Activated CD4-positive, alpha-beta T cell treated with anti-CD3 and anti-CD28 coated beads for 48 hours (primary cell): Measurements from ENCODE around the gene TMEM178B.
"Not testable (repeated sequence)": the region's sequence is repeated elsewhere in the genome, so short reads cannot be mapped to it uniquely, and the experiment has no call there.

Experiments used
- DNase-seq: peaks from one replicate; pipeline ENCODE4 v3.0.0-alpha.2; 2020

The TMEM178B gene

DNA sequence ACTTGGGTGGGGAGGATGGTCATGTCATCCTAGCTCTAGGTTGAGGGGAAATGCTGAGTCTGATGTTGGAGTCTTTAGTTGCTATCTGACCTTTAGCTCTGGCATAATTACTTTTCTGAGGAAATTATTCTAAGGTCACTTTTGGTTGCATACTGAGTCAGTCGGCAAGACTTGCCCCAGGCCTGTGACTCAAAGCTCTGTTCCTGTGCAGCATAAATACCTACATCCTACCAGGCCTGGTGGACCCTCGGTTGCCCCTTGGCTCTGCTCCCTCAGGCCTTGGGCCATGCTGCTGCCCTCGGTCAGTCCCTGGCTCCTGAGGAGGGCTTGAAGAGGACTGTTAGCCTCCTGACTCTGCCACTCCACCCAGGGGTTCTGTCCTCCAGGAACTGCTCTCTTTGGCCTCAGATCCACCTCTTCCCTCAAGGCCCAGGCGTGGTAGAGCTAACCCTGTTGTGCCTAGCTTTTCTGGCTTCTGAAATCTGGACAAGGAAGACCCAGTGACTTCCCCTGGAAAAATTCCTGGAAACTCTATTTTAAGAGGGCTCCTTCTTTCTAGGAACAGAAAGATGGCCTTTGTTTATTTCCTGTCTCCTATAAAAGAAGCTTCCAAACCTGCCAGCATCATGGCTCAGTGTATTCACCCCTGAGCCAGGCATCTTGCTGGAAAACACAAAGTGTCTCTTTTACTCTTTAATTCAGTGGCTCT, 71.2 kb downstream of the TMEM178B start:
- DNase-seq, result no peak

DNA sequence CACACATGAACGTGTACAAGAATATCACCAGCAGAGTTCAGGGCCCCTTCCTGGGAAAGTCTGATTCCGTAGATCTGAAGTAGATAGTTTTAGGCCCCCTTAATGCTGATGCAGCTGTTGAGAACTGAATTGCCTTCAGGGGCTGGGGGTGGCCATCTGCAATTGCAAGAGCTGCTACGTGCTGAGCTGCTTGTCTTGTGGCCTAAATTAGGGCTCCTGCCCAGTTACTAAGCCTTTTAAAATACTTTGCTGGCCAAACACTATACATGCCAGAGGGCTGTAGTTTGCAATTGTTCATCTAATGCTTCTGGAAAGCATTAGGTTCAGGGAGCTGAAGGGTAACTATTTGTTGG, 71.7 kb downstream of the TMEM178B start:
- no peak for DNase-seq

- no peak for DNase-seq
Measured at GRCh38 chr7:141147482-141147881, 73.6 kb downstream of the TMEM178B start.

- no peak for DNase-seq
Measured at GRCh38 chr7:141150465-141150864, 76.6 kb downstream of the TMEM178B start.

DNA sequence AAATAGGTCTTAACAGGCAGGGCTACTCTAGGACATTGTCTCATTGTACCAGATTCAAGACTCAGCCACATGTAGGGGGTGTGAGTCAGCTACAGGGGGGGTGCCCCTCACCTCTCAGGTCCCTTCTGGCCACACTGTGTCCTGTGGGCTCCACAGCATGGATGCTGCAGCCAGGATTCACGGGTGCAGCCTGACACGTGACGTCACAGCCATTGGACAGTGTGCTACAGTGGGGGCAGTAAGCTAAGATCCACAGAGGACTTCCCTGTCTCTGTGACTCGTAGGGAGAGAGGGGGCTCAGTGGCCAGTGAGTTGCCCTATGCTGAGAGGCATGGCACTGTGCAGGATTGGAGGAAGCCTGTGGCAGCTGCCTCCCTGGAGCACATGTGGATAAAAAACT, 77.9 kb downstream of the TMEM178B start:
- DNase-seq, result no peak

DNA sequence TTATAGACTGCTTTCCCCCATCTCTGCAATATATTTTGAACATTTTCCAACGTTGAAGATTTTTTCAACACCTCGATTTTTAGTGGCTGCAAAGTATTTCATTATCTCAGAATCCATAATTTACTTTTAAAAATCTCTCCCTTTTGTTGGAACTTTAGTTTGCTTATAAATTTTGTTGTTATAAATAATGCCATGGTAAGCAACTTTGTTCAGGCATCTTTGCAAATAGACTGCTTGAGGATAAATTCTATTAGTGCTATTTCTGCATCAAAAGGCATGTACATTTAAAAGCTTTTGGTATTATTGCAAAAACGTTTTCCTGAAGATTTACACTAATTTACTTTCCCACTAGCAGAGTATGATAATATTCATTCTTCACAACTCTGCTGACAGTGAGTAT, 79.4 kb downstream of the TMEM178B start:
- no peak for DNase-seq

DNA sequence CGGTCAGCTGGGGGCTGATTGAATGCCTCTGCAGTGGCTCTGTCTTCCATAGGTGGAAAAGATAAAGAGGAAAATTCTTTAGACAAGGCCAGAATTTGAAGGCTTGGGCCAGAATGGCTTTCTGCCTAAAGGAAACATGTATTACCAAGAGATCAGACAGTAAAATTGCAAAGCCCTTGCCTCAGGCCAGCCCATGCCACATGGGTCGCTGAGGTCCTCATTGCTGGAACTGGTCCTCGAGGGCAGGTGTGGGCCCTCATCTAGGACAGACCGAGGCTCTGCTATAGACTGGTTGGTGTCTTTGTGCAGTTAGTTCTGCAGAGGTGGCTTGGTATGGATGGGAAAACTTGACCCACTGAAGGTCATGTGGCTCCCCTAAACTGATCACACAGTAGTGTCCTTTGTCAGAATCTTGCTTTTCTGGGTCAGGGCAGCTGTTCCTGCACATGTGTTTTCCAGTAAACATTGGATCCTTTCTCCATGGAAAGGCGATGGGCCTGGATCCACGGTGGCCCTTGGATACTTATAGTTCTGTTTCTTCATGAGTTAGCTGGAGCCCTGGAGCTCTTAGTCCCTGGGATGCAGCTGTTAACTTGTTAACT, 80.4 kb downstream of the TMEM178B start:
- no peak for DNase-seq

DNA sequence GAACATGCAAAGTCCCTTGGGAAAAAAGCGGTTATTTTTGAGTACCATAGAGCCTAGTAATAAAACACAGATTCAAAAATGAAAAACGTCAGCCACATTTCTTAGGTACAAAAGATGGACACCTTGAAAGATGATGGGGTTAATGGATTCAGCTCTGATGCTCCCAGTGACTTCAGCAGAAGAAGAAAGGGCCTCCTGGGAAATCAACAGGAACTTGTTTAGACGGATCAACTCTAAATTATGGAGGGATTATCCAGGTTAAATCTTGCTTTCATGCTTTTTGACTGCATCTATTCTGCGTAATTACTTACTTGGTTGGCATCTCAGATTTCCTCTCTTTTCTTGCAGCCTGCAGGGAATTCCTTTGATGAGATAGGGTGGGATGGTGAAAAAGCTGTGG, 82.5 kb downstream of the TMEM178B start:
- DNase-seq, result no peak

DNA sequence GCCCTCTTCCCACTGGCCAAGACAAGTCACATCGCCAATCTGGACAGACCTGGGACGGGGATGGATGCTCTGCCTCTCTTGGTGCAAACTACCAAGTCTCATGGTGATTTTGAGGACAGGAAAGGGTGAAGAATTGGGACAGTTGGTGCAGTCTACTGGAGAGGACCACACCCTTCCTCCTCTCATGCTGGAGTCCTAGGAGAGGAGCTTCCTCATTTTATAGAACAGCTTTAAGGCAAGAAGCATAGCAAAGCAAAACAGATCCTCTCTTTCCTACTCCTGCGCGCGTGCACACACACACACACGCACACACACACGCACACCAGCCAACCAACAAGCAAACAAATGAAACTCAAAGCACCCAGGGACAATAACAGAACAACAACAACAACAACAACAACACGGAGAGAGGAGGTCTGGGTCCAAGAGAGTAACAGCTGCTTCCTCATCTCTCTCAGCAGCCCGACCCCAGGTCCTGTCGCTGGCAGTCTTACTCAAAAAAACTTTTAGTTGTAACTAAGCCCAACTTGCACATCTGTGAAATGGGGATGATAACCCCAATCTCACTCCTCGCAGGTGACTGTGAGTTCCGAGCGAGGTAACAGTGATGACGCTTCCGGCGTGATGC, 83.4 kb downstream of the TMEM178B start:
- no peak for DNase-seq

DNA sequence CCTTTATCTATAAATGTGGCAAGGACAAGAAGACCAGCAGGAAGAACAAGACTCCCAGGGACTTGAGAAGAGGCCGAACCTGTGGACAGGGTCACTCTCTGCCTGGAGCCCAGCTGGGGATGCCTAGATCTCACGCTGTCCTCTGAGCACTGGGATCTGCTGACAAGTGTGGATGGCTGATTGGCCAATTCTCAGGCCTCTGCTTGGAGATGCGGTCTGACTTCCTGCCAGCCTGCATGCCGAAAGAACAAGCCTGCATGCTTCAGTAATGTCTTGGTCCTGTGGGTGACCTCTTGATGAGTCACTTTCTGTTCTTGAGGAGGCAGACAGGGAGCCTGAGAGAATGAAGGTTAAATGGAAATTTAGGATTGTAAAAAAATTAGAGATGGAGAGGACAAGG, 84.7 kb downstream of the TMEM178B start:
- no peak for DNase-seq

DNA sequence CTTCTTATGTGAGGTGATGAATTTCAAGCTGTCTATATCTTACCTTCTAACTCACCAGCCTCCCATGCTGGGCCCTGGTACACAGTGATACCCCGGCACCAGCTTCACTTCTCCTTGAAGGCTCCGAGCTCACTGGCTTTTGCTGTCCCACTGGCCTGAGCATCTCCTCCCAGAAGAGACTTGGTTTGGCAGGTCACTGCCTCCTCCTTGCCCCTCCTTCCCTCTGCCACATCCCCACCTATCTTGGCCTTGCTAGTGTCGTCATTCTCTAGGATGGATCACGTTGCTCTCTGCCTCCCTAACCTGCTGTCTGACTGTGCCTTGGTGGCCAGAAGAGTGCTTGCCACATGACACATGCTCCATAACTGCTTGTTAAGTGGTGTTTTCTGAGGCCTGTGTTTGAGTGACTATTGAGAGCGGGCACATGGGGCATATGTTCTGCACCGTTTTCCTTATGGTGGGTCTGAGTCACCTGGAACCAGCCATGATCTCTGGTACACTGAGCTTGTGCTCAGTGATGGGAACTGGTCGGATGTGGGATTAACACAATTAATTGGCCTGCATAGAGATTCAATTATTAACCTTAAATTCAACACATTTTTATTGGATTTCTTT, 86.5 kb downstream of the TMEM178B start:
- DNase-seq, result no peak

DNA sequence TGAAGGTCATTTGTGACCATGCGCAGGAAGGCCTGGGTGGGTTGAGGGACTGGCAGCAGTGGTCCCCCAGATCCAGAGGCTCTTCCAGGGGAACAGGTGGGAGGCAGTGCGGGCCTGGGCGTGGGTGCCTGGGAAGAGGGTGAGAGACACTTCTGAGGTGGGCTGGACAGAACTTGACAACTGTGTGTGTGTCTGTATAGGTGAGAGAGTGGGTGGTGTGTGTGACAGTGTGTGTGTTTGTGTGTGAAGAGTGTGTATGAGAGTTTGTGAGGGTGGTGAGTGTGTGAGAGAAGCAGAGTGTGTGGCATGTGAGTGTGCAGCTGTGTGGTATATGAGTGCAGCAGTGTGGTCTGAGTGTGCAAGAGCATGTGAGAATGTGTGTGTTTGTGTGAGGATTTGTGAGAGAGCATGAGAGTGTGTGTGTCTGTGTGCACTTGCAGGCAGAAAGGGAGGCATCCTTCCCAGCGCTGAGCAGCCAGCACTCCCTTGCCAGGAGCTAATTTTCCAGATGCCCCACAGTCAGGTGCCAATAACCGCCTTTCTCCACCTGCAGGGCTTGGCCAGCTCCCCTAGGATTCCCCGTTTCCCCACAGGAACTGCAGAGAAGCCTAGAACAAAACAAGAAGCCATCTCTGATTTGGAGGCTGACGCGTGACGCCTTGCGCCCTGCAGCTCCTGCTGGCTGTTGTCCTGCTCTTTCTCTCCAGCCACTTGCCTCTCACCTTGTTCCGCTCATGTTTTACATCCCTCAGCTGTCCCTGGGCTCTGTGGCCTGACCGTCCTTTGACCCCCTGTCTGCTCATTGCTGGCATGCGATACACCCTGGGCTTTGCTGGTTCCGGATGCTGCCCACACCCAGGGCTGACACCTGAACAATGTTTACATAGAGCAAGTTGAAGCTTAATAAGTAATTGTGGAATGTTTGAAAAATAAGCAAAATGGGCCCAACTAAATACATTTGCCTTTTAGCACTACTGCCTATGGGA, 88.0 kb downstream of the TMEM178B start:
- DNase-seq, result no peak

DNA sequence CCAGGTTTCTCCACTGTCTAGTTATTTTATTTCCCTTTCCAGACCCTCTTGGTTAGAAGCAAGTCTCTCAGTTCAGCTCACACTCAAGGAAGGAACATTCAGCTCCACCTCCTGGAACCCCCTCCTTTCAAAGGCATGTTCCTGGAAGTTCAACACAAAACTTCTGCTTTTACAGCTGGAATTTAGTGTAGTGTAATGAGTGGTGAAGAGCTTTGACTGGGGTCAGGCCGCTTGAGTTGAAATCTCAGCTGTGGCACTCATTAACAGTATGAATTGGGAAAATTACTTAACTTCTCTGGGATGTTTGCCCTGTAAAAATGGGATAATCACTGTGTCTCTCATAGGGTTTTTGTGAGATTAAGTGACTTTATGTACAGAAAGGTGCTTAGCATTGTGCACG, 91.7 kb downstream of the TMEM178B start:
- DNase-seq, result no peak

DNA sequence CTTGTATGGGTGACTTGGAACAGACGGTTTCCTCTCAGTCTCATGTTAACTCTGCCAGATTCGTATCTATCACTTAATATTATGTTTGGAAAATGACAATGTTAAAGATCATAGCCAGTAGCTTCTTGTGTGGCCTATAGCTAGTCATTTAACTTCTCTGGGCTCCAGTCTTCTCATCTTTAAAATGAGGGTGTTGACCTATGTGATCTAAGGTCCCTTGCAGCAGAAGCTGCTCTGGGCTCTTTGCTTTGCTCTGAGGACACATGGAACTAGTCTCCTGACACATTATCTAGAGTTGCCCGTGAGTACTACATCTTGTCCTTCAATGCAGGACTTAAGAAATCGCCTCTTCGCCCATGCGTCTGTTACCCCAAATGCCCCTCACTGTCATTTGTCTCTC, 93.1 kb downstream of the TMEM178B start:
- no peak for DNase-seq

- no peak for DNase-seq
Measured at GRCh38 chr7:141167381-141167964, 93.6 kb downstream of the TMEM178B start.

DNA sequence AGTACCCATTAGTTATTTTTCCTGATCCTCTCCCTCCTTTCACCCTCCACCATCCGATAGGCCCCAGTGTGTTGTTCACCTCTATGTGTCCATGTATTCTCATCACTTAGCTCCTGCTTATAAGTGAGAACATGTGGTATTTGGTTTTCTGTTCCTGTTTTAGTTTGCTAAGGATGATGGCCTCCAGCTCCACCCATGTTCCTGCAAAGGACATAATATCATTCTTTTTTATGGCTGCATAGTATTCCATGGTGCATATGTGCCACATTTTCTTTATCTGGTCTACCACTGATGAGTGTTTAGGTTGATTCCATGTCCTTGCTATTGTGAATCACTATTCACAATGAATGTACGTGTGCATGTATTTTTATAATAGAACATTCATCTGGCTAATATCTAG, 95.3 kb downstream of the TMEM178B start:
- not testable (repeated sequence) for DNase-seq

DNA sequence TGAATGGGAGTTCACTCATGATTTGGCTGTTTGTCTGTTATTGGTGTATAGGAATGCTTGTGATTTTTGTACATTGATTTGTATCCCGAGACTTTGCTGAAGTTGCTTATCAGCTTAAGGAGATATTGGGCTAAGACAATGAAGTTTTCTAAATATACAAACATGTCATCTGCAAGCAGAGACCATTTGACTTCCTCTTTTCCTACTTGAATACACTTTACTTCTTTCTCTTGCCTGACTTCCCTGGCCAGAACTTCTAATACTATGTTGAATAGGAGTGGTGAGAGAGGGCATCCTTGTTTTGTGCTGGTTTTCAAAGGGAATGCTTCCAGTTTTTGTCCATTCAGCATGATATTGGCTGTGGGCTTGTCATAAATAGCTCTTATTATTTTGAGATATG, 101.9 kb downstream of the TMEM178B start:
- not testable (repeated sequence) for DNase-seq

DNA sequence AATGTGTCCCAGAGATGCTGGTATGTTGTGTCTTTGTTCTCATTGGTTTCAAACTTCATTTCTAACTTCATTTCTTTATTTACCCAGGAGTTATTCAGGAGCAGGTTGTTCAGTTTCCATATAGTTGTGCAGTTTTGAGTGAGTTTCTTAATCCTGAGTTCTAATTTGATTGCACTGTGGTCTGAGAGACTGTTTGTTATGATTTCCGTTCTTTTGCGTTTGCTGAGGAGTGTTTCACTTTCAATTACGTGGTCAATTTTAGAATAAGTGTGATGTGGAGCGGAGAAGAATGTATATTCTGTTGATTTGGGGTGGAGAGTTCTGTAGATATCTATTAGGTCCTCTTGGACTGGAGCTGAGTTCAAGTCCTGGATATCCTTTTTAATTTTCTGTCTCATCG, 103.3 kb downstream of the TMEM178B start:
- not testable (repeated sequence) for DNase-seq

DNA sequence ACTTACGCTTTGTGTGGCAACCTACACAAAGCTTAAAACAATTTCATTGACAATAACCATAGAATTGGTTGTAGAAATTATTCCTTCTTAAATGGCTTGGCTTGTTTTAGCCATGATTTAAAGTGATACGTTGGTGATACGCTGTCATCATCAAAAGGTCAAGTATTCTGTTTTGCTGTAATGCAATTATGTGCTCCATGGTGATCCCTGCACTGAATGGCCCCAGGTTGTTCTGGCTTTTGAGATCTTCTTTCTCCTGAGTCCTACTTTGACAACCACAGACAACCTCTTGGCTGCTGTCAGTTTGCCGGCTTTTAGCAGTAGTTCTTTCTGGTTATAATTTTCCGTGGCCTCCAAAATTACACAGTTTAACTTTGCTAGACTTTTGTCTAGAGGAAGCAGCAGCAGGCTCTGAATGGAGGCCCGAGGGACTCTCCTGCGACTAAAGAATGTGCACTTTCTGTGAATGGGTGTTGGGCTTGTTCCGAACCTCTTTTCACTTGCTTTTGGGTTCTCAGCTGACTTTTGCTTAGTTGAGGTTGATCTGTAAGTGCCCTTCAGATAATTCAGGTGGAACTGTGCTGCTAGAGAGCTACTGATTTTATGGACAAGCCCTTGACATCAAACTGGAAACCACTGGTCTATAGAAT, 104.7 kb downstream of the TMEM178B start:
- DNase-seq, result no peak

DNA sequence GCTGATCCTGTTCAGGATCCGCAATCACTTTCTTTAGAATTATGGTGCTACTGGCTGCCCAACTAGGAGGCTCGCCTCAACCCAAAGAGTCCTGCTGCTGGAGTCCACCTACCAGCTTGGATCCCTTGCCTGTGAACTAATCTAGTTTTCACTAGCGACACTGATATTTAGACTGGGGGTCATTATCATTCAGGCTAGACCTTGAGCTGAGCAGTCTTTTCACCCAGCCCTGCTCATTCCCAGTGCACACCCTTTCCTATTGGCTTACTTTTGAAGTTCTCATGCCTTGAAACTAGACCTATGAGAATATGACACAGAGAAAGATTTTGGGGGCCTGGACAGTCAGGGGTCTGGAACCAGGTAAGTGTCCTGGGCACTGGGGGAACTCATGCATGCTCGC, 107.9 kb downstream of the TMEM178B start:
- no peak for DNase-seq

DNA sequence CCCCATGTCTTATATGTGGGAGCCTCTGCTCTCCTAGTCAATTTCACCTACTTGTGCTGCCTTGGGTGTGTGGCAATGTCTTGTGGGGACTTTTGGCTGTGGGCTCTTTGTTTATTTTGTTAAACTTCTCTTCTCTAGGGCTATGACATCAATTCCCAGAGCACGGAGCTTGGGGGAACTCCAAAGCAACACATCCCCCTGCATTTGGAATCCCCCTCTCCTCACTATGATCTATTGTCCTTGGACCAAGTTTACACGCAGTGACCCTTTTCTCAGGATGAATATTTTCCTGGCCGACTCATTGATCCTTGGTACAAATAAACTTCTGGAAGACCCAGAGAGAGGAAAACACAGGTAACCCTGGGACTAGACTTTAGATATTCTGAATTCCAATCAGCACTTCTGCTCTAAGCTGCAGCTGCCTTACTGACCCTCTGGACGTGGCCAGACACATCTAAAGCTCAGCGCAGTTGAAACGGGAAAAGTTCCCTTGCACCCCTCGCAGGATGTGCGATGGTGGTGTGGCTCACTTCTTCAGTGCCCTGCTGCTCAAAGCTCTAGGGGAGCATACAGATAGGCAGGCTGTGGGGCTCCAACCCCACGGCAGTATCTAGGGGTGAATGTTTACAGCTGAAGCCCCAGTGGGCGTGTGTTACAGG, 110.8 kb downstream of the TMEM178B start:
- DNase-seq, result no peak
